GM15510 (cell line): ENCODE data around the gene EPB41L5.

ENCODE experiments used
- POLR2A ChIP-seq: IDR thresholded peaks from 3 replicates; pipeline ENCODE4 v1.6.1; 2011; ENCODE audit warnings: borderline replicate concordance; ENCODE audit not compliant: insufficient read length; ENCODE audit errors: extremely low read depth

Gene EPB41L5

DNA sequence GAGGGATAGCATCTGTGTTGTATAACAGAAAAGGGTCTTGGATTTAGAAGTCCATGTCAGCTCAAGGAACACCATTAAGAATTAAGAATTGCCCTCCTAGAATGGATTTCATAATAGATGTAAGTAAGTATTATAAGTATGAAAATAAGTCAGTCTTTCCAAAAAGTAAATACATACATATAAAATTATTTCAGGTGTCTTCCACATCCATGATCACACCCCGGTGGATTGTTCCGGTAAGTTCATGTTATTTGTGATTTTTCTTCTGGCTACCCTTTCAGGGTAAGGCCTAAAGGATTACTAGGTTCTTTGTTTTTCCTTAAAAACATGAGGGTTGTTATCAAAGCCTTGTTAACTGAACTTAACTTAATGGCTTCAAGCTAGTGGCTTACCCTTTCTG, 154.4 kb downstream of the EPB41L5 start:
- TF ChIP-seq POLR2A = no peak

DNA sequence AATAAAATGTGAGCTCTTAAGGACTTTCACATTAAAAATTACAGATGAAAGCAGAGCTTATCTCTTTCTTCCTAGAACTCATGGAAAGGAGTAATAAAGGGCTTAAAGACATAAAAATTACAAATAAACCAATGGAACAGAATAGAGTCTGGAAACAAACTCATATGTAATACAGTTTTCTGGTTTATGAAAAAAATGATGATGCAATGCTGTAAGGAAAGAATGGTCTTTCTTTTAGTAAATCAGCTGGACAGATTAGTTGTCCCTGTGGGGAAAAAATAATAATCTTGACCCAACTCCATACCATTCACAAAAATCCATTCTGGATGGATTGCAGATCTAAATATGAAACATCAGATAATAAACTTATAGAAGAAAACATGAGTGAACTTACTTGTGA, 156.1 kb downstream of the EPB41L5 start:
- TF ChIP-seq POLR2A = no peak

DNA sequence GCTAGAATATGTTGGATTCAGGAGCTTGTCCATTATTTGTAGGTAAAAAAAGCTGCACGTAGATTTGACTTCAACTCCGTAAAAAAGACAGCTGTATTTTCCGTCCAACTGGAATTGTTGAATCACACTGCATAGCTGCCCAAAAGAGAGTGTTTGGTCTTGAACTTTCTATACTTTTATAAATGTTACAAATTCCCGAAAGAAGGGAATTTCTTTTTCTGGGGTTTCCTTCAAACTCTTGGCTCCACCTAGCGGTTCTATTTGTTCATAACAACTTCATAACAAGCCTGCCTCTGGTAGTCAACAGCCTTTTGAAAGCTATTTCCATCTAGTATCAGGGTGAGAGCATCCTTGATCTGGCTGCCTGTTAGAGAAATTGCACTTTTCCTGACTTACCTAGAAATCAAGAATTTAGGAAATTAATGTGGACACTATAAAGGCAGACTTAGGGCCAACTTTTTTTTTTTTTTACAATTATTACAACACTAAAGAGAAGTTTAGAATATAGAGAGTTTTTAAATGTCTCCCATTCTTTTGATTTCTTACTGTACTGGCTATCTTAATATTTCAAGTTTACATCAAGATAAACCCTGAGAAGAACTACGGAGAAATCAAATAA, 162.2 kb downstream of the EPB41L5 start:
- TF ChIP-seq POLR2A = no peak

DNA sequence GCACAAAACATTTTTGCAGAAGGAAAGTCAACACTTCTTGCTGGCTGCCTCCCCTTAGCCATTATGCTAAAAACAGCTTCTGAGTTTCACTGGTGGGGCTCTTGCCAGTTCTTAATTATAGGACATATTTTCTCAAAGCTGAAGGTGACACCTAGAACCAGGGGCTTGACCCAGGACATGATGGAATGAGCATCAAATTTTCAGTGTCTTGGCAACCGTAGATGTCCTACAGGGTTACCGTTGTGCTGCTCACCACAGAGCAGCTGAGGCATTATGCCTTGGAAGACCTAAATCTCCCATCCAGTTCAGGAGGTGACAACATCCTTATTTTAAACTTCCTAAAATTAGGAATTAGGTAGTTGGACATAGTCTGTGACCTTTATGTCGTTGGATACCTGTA, 163.6 kb downstream of the EPB41L5 start:
- TF ChIP-seq POLR2A = no peak

DNA sequence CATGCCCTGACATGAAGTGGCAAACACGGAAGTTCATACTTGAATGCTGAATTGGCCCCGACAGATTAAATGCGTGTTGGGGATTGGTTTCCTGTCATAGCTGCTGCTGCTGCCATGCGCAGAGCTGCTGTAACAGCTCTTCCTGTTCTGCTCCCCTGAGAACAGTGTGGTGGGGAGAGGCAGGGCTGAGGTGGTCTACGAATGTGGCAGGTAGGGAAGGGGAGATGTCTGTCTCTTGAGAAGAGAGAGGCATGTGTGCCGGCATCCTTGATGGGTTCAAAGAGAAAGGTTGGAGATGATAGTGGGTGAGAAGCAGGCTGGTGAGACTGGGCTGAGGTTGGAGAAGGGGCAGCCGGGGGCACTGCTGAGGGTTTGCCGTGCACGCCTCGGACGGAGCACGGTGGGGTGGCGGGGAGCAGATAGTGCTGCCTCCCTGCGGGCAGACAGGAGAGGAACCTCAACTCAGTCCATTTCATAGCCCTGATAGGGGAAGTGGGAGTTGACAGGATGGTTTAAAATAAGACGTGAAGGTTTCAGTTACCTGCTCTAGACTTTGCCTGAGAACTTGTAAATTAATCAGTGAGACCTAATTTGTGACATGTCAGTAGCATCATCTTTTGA, 164.2 kb downstream of the EPB41L5 start:
- TF ChIP-seq POLR2A = peak; percentile 84

DNA sequence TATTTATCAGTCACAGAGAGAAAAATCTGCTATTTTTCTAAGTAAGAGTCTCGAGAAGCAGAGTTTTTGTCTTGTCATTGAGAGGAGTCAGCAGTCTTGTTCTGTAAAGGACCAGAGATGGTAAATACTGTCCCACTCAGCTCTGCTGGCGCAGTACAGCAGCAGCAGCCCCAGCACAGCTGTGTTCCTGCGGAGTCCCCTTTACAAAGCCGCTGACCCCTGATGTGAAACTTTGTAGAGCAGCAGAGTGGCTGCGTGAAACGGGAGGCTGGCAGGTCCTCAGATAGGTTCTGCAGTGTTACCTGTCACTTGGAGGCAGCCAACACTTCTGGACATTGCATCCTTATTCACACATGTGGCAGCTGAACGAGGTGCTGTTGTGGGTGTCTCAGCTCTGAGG, 165.1 kb downstream of the EPB41L5 start:
- no peak for TF ChIP-seq POLR2A

DNA sequence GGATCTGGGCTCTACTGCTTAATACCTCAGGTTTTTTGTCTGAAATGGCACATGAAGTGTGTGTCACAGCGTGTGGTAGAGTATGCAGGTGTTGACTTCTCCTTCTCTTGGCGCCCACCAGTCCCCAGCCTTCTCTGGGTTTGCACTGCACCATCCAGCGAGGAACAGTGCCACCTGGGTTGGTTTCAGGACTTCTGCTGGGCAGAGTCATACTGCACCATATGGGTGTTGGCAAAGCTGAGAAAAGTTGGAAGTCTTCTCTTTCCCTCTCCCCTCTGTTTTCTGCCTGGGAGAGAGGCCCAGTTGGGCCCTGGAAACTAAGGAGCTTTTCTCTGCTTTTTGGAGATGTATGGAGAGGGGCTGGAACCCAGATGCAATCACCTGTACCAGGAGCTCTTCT, 166.5 kb downstream of the EPB41L5 start:
- TF ChIP-seq POLR2A = no peak

DNA sequence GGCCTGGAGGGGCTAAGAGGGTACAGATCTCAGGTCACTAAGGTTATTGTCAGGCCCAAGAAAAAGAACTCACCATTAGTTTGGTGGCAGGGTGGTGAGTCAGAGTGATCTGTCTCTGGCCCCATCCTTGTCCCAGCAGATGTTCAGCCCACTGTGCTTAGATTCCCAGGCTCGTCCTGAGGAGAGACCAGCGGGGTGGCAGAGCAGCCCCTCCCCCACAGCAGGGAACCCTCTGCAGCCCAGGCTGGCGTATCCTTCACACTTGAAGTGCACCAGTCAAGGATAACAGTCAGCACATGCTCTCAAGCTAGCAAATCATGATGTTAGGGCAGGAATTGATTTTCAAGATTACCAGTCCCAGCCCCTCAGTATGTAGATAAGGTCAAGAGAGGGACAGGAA, 167.2 kb downstream of the EPB41L5 start:
- no peak for TF ChIP-seq POLR2A

DNA sequence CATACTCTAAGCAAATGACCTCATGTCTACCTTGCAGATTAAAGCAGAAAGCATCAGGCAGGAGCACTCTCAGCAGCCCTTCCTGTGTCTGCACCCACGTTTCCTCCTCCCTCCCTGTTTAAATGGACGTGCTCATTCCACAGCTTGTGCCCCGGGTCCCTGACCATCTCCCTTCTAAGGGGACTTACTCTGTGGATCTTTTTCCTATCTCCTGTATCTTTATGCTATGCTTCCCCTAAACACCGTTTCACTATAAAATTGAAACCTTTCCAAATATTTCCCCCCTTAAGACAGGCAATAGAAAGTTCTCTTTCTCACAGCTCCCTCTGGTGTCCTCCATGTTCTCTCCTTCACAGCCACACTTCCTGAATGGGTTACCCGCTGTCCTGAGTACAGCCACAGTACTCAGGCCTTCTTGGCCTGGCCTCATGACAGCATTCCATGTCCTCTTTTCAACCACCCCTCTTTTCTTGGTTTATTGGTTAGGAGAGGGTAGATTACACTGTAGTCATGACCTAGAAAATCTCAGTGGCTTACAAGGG, 169.2 kb downstream of the EPB41L5 start:
- no peak for TF ChIP-seq POLR2A

DNA sequence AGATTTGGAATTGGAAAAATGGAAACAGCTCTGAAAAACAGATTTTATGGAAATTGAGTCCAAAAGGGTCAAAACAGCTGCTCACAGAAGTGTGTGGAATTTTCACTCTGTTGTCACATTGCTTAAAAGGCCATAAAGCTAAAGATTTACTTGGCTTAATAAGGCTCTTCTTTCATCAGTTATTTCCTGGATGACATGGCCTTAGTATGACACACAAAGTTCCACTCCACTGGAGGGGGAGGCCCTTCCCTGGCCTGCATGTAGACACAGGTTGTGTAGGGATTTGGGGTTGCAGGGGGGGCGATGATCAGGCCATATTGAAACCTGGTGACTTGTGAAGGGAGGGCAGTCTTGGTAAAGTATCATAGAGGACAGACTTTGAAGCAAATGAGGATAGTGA, 176.3 kb downstream of the EPB41L5 start:
- TF ChIP-seq POLR2A = no peak

DNA sequence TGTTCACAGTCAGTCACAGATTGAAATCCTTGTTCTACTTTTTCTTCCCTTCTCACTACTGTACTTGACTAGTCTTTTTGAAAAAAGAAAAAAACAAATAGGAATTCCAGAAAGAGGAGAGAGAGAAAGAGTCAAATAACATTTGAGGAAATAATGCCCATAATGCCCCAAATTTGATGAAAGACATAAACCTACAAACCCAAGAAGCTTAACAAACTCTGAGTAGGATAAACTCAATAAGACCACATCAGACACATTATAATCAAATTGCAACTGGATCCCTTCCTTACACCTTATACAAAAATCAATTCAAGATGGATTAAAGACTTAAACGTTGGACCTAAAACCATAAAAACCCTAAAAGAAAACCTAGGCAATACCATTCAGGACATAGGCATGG, 179.4 kb downstream of the EPB41L5 start:
- TF ChIP-seq POLR2A = no peak

DNA sequence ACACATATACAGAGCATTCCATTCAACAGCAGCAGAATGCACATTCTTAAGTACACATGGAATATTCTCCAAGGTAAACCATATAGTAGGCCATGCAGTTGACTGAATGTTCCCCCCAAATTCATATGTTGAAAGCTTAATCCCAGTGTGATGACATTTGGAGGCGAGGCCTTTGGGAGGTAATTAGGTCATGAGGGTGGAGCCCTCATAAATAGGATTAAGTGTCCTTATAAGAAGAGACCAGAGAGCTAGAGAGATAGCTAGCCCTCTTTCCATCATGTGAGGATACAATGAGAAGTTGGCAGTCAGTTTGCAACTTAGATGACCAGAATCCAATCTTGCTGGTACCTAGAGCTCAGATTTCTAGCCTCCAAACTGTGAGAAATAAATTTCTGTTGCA, 182.7 kb downstream of the EPB41L5 start:
- no peak for TF ChIP-seq POLR2A

DNA sequence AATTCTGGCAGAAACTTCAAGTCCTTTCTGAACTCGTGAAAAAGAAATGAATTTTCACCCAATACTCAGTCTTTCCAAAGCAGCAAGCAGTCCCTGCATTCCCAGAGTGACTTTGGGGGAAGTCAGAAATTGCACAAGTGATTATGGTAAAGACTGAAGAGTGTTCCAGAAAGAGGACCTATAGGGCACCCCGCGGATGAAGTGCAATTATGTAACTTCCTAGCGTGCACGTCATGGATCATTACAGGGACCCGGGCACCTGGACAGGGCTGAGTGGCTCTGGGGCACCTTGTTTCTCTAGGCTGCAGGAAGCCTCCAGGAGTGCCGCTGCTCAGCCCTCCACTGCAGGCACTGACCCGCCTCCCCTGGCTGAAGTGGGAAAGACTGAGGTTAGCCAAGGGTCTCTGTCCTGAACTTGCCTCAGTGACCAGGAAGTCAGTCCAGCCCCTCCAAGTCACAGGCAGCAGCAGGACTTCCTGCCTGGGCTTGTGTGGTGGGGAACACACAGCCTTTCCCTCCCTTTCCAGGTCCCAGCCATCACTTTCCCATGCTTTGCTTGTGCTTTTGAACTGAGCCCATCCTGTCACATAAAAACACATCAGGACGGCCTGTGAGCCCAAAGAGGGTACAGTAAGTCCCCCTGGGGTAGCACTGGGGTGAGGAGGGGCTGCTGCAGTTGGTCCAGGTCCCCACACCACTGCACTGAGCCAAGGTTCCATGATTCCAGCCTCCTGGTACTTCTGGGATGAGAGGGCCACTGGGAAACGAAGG, 190.6 kb downstream of the EPB41L5 start:
- TF ChIP-seq POLR2A = no peak

DNA sequence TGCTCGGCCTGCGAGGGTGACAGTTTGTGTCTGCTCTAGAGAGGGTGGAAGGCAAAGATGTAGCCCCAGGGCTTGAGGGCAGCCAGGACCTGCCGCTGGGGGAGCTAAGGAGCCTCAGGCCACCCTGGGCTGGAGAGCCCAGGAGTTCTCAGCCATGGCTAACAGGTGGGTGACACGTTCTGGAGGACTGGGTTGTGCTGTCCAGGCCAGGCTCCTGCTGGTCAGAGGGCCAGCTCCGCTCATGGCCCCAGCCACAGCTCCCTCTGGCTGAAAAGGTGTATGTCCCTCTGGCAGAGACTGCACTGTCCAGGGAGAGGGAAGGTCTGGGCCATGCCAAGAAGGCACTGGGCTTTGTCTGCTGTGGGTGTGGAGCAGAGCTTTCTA, 191.1 kb downstream of the EPB41L5 start:
- no peak for TF ChIP-seq POLR2A

DNA sequence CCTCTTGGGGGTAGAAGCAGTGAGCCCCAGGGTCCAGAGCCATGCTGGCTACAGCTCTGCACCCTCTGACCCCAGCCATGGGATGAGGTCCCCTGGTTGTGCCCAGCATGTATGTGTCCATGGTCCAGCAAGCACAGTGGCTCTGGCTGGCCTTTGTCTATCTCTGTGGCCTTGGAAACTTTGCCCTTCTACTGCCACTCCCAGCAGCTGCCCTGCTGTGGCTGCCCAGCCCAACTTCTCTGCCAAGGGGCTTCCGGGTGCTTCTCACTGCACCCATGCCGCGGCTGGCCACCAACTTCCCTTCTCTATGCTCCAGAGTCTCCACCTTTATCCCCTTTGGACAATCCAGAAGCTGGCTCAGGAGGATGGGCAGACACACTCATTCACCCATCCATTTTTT, 191.5 kb downstream of the EPB41L5 start:
- no peak for TF ChIP-seq POLR2A
